PC-3 (cell line): ENCODE data around the gene SCT. TPM values are rescaled to one million over a fixed set of nuclear protein-coding genes. Genes with fewer than 3 reads are reported as not detected.

Experiments
- ATAC-seq: fragments of 200-7000 bp; cut with Tn5 transposase; 2 replicates; pipeline ENCODE4 v1.9.1; 2020; ENCODE audit warnings: mild to moderate bottlenecking, moderate library complexity
- BruUV-seq: library from RNA; stranded (reverse); fragments of 400-500 nt; replicated peaks from 2 replicates; lab custom pipeline; 2021; lab: Mats Ljungman, UMichigan
- CTCF ChIA-PET: fragments of 300-600 bp; sonication (Branson Sonifier 250); formaldehyde crosslinking; loops from one replicate; lab custom pipeline; 2022; ENCODE audit warnings: antibody characterized with exemption; lab: Charles Lee
- POLR2A ChIA-PET: fragments of 300-600 bp; sonication (Branson Sonifier 250); formaldehyde crosslinking; loops from one replicate; lab custom pipeline; 2022; ENCODE audit warnings: antibody characterized with exemption; ENCODE audit not compliant: unreplicated experiment; lab: Charles Lee
- DNase-seq: peaks from one replicate; pipeline ENCODE4 v3.0.0-alpha.2; 2015
- H2AFZ ChIP-seq: fragments of 300-600 bp; sonication (generic); 2 replicates; pipeline ENCODE4 v1.6.0; 2016; ENCODE audit warnings: antibody characterized with exemption, low read length
- H3F3A ChIP-seq: fragments of 300-600 bp; sonication (generic); one replicate; pipeline ENCODE4 v1.6.0; 2017; ENCODE audit warnings: antibody characterized with exemption, low read length, control low read depth, mild to moderate bottlenecking; ENCODE audit not compliant: unreplicated experiment
- H3K27ac ChIP-seq: fragments of 300-600 bp; sonication (generic); 2 replicates; pipeline ENCODE4 v1.5.1; 2016; ENCODE audit warnings: mild to moderate bottlenecking, low read length
- H3K27me3 ChIP-seq: fragments of 300-600 bp; sonication (generic); 2 replicates; pipeline ENCODE4 v1.6.1; 2016; ENCODE audit warnings: low read length, mixed read lengths
- H3K36me3 ChIP-seq: fragments of 300-600 bp; sonication (generic); 2 replicates; pipeline ENCODE4 v1.6.1; 2016; ENCODE audit warnings: low read depth, mixed run types, low read length, mixed read lengths
- H3K4me1 ChIP-seq: fragments of 300-600 bp; sonication (generic); 2 replicates; pipeline ENCODE4 v1.5.1; 2016; ENCODE audit warnings: low read length; ENCODE audit not compliant: insufficient read depth
- H3K4me2 ChIP-seq: fragments of 300-600 bp; sonication (generic); 2 replicates; pipeline ENCODE4 v1.6.0; 2016; ENCODE audit warnings: low read length
- H3K4me3 ChIP-seq: fragments of 300-600 bp; sonication (generic); 2 replicates; pipeline ENCODE4 v1.5.1; 2016; ENCODE audit warnings: mild to moderate bottlenecking, low read length, mixed read lengths
- H3K79me2 ChIP-seq: fragments of 300-600 bp; sonication (generic); 2 replicates; pipeline ENCODE4 v1.6.1; 2017; ENCODE audit warnings: low read length, mixed read lengths
- H3K9ac ChIP-seq: fragments of 300-600 bp; sonication (generic); 2 replicates; pipeline ENCODE4 v1.6.0; 2016; ENCODE audit warnings: mild to moderate bottlenecking, low read length
- H3K9me2 ChIP-seq: fragments of 300-600 bp; sonication (generic); replicated peaks from 2 replicates; pipeline ENCODE4 v1.6.1; 2016; ENCODE audit warnings: mixed run types, low read length, mixed read lengths
- H3K9me3 ChIP-seq: fragments of 300-600 bp; sonication (generic); 2 replicates; pipeline ENCODE4 v1.6.1; 2016; ENCODE audit warnings: low read length, mixed read lengths
- H4K20me1 ChIP-seq: fragments of 300-600 bp; sonication (generic); 2 replicates; pipeline ENCODE4 v1.6.1; 2016; ENCODE audit warnings: low read length, mixed read lengths
- EZH2 ChIP-seq: fragments of 300-600 bp; sonication (generic); IDR thresholded peaks from one replicate; pipeline ENCODE4 v1.6.1; 2017; ENCODE audit warnings: antibody characterized with exemption, mild to moderate bottlenecking, low read length; ENCODE audit not compliant: unreplicated experiment
- EZH2phosphoT487 ChIP-seq: fragments of 300-600 bp; sonication (generic); IDR thresholded peaks from 2 replicates; pipeline ENCODE4 v1.6.1; 2018; ENCODE audit warnings: mild to moderate bottlenecking, antibody characterized with exemption, low read length, borderline replicate concordance
- intact Hi-C: fragments of 100-400 bp; cut with micrococcal nuclease; formaldehyde crosslinking; loops from 2 replicates; pipeline ENCODE4 v1.9.0; 2023
- total RNA-seq: library from RNA; depleted of rRNA; stranded (reverse); fragments of >200 nt; gene quantifications from 2 replicates; pipeline ENCODE4 v1.2.3, GENCODE V29; 2014
- TF ChIP-seq, protein P1 (sequence below): fragments of 300-600 bp; sonication (generic); conservative IDR thresholded peaks from 2 replicates; pipeline ENCODE4 v1.5.1; 2017; ENCODE audit warnings: antibody characterized with exemption, low read depth, mild to moderate bottlenecking, low read length

The SCT gene
- total RNA-seq, 1 experiment from 2014 or later: not detected

DNA sequence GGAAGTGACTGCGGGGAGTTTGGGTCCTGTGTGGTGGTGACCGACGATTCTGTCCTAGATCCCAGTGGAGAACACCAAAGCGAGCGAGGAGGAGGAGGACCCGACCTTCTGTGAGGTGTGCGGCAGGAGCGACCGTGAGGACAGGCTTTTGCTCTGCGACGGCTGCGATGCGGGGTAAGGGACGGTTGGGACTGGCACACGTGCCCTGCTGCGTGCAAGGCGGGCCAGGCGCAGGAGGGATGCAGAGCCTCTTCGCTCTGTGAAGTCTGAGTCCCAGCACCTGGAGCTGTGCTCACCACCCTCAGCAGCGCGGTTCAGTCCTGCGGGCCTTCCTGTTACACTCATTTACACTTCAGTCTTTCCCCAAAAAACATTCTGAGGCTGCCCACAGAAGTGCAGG, 34.5 kb downstream of the SCT start:
- H3F3A ChIP-seq: no peaks in the 10 kb centered on the region
- no peaks in the 10 kb centered on the region for H3K9me2 ChIP-seq
- BruUV-seq: no TSS peak
- no peak overlapping the region for H3K4me2 ChIP-seq
- no peaks in the 10 kb centered on the region for H3K4me1 ChIP-seq
- peaks cover 21% of the 10 kb centered on the region for H3K79me2 ChIP-seq
- no peak for ATAC-seq
- intact Hi-C loops: no loop called here
- POLR2A ChIA-PET: no interaction called here
- no peak for DNase-seq
- no peaks in the 10 kb centered on the region for H4K20me1 ChIP-seq
- CTCF ChIA-PET: no interaction called here
- H3K36me3 ChIP-seq: peaks cover 45% of the 10 kb centered on the region
- H3K9me3 ChIP-seq: no peaks in the 10 kb centered on the region
- TF ChIP-seq EZH2 (no peak), EZH2phosphoT487 (no peak)
- TF ChIP-seq, protein P1, sequence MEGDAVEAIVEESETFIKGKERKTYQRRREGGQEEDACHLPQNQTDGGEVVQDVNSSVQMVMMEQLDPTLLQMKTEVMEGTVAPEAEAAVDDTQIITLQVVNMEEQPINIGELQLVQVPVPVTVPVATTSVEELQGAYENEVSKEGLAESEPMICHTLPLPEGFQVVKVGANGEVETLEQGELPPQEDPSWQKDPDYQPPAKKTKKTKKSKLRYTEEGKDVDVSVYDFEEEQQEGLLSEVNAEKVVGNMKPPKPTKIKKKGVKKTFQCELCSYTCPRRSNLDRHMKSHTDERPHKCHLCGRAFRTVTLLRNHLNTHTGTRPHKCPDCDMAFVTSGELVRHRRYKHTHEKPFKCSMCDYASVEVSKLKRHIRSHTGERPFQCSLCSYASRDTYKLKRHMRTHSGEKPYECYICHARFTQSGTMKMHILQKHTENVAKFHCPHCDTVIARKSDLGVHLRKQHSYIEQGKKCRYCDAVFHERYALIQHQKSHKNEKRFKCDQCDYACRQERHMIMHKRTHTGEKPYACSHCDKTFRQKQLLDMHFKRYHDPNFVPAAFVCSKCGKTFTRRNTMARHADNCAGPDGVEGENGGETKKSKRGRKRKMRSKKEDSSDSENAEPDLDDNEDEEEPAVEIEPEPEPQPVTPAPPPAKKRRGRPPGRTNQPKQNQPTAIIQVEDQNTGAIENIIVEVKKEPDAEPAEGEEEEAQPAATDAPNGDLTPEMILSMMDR: no peak
- H3K4me3 ChIP-seq: no peak overlapping the region
- H3K9ac ChIP-seq: no peak overlapping the region
- no peaks in the 10 kb centered on the region for H3K27me3 ChIP-seq
- no peak overlapping the region for H2AFZ ChIP-seq
- no peak overlapping the region for H3K27ac ChIP-seq

DNA sequence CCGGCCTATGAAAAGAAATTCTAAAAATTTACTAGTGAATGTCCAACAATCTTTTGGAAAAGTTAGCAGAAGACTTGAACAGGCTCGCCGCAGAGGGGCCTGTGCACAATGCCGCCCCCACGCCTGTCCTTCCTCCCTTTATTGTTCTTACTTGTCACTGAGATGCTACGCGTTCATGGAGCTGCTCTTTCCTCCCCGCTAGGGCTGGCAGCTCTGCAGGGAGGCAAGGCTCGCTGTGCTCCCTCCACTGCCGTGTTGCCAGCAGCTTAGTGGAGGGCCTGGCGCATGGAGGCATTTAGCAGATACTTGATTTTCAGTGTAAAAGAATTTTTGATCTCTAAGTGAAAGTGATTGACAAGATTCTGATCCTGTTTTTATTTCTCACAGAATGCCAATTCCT, 36.0 kb downstream of the SCT start:
- H3K4me1 ChIP-seq: no peaks in the 10 kb centered on the region
- no peaks in the 10 kb centered on the region for H4K20me1 ChIP-seq
- peaks cover 52% of the 10 kb centered on the region for H3K36me3 ChIP-seq
- CTCF ChIA-PET: no interaction called here
- no peak for ATAC-seq
- no peak for DNase-seq
- no peak overlapping the region for H3K9ac ChIP-seq
- intact Hi-C loops: no loop called here
- POLR2A ChIA-PET: no interaction called here
- no peaks in the 10 kb centered on the region for H3K9me3 ChIP-seq
- peaks cover 23% of the 10 kb centered on the region for H3K79me2 ChIP-seq
- no peak overlapping the region for H3K4me2 ChIP-seq
- H3K27me3 ChIP-seq: no peaks in the 10 kb centered on the region
- no peak for TF ChIP-seq EZH2phosphoT487
- TF ChIP-seq, protein P1: no peak
- TF ChIP-seq EZH2: no peak
- BruUV-seq: no TSS peak
- no peak overlapping the region for H3K27ac ChIP-seq
- no peaks in the 10 kb centered on the region for H3F3A ChIP-seq
- no peak overlapping the region for H3K4me3 ChIP-seq
- H2AFZ ChIP-seq: no peak overlapping the region
- H3K9me2 ChIP-seq: no peaks in the 10 kb centered on the region

DNA sequence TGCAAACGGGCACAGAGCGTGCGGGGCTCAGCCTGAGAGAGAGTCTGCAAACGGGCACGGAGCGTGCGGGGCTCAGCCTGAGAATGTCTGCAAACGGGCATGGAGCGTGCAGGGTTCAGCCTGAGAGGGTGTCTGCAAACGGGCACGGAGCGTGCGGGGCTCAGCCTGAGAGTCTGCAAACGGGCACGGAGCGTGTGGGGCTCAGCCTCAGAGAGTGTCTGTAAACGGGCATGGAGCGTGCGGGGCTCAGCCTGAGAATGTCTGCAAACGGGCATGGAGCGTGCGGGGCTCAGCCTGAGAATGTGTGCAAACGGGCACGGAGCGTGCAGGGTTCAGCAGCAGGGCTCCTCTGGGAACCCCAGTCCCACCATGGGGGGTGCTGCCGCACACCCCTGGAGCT, 37.2 kb downstream of the SCT start:
- no TSS peak for BruUV-seq
- intact Hi-C loops: no loop called here
- Histone ChIP-seq H3K27ac (no peak overlapping the region), H4K20me1 (no peaks in the 10 kb centered on the region), H3F3A (no peaks in the 10 kb centered on the region), H3K4me3 (no peak overlapping the region), H3K9ac (no peak overlapping the region), H3K27me3 (no peaks in the 10 kb centered on the region), H3K4me1 (no peaks in the 10 kb centered on the region), H3K9me2 (no peaks in the 10 kb centered on the region), H3K36me3 (peaks cover 49% of the 10 kb centered on the region), H3K4me2 (no peak overlapping the region), H3K79me2 (peaks cover 19% of the 10 kb centered on the region), H2AFZ (no peak overlapping the region), H3K9me3 (no peaks in the 10 kb centered on the region)
- ChIA-PET CTCF (interaction anchor here (0.5 kb wide), 1 partner anchor 10 kb away, joined by 5 read pairs; no protein-coding TSS in a partner anchor), POLR2A (no interaction called here)
- ATAC-seq (no peak), DNase-seq (no peak)
- TF ChIP-seq EZH2phosphoT487 (no peak), EZH2 (no peak)
- TF ChIP-seq, protein P1: no peak
